Measurements from ENCODE around the gene GYG2.
"Not testable (repeated sequence)": the region's sequence is repeated elsewhere in the genome, so short reads cannot be mapped to it uniquely, and the experiment has no call there.

- TF ChIP-seq CTCF (IDR thresholded peaks at IDR 0.05; ENCODE audit: insufficient read depth, low read length, poor library complexity, severe bottlenecking); EZH2phosphoT487 (conservative IDR thresholded peaks at IDR 0.05; ENCODE audit: low read length): not testable (repeated sequence)
Observed at GRCh38 chrX:2897690-2898623, 69.2 kb downstream of the GYG2 start.

All from SU-DHL-6 (cell line).